GM23338 (cell line): ENCODE results near the gene PARVA. TPM values are rescaled to one million over a fixed set of nuclear protein-coding genes. Genes with fewer than 3 reads are reported as not detected.

ENCODE experiments used
- ATAC-seq: fragments of 200-7000 bp; cut with Tn5 transposase; 3 replicates; pipeline ENCODE4 v1.9.1; 2020
- DNase-seq: peaks from one replicate; pipeline ENCODE4 v3.0.0-alpha.2; 2015; ENCODE audit warnings: low spot score
- H2AFZ ChIP-seq: fragments of 200-600 bp; sonication (generic); 2 replicates; pipeline ENCODE4 v1.8.0; 2016; ENCODE audit warnings: antibody characterized with exemption, mild to moderate bottlenecking, moderate library complexity
- H3F3A ChIP-seq: fragments of 200-600 bp; sonication (generic); replicated peaks from 2 replicates; pipeline ENCODE4 v1.8.0; 2017; ENCODE audit warnings: antibody characterized with exemption, mixed run types, low read depth
- H3K27ac ChIP-seq: fragments of 200-600 bp; sonication (generic); 2 replicates; pipeline ENCODE4 v1.6.1; 2016; ENCODE audit warnings: low read depth
- H3K27me3 ChIP-seq: fragments of 200-600 bp; sonication (generic); 2 replicates; pipeline ENCODE4 v1.8.0; 2016; ENCODE audit warnings: mild to moderate bottlenecking, mixed run types, moderate library complexity; ENCODE audit not compliant: insufficient read depth
- H3K36me3 ChIP-seq: fragments of 200-600 bp; sonication (generic); 2 replicates; pipeline ENCODE4 v1.8.0; 2016; ENCODE audit warnings: mild to moderate bottlenecking; ENCODE audit not compliant: insufficient read depth
- H3K4me1 ChIP-seq: fragments of 200-600 bp; sonication (generic); 2 replicates; pipeline ENCODE4 v1.8.0; 2016; ENCODE audit warnings: mild to moderate bottlenecking, moderate library complexity; ENCODE audit not compliant: insufficient read depth
- H3K4me2 ChIP-seq: fragments of 200-600 bp; sonication (generic); 2 replicates; pipeline ENCODE4 v1.7.1; 2017; ENCODE audit warnings: mixed run types
- H3K4me3 ChIP-seq: fragments of 200-600 bp; sonication (generic); 2 replicates; pipeline ENCODE4 v1.6.1; 2016; ENCODE audit warnings: mixed run types
- H3K79me2 ChIP-seq: fragments of 200-600 bp; sonication (generic); replicated peaks from 2 replicates; pipeline ENCODE4 v1.8.0; 2017; ENCODE audit warnings: mild to moderate bottlenecking; ENCODE audit not compliant: insufficient read depth
- H3K9me2 ChIP-seq: fragments of 200-600 bp; sonication (generic); 2 replicates; pipeline ENCODE4 v1.8.0; 2017; ENCODE audit not compliant: insufficient read depth
- H4K20me1 ChIP-seq: fragments of 200-600 bp; sonication (generic); replicated peaks from 2 replicates; pipeline ENCODE4 v1.8.0; 2017; ENCODE audit warnings: mild to moderate bottlenecking; ENCODE audit not compliant: insufficient read depth
- H3K27ac Mint-ChIP-seq: 2 replicates; pipeline ENCODE4 v1.8.0; 2020; ENCODE audit warnings: inconsistent platforms, mild to moderate bottlenecking, moderate library complexity, mixed read lengths
- H3K27me3 Mint-ChIP-seq: 3 replicates; pipeline ENCODE4 v1.8.0; 2022; ENCODE audit warnings: low read depth, mild to moderate bottlenecking, moderate library complexity, mixed read lengths, inconsistent platforms; ENCODE audit not compliant: insufficient read depth, poor library complexity
- H3K36me3 Mint-ChIP-seq: 3 replicates; pipeline ENCODE4 v1.8.0; 2021; ENCODE audit warnings: low read depth, mild to moderate bottlenecking, inconsistent platforms, moderate library complexity, mixed read lengths
- H3K4me1 Mint-ChIP-seq: 3 replicates; pipeline ENCODE4 v1.8.0; 2020; ENCODE audit warnings: mild to moderate bottlenecking, inconsistent platforms, mixed read lengths
- H3K4me3 Mint-ChIP-seq: 3 replicates; pipeline ENCODE4 v1.8.0; 2021; ENCODE audit warnings: moderate library complexity, mild to moderate bottlenecking, inconsistent platforms, mixed read lengths
- H3K9me3 Mint-ChIP-seq: 3 replicates; pipeline ENCODE4 v1.8.0; 2020; ENCODE audit warnings: moderate library complexity, mild to moderate bottlenecking, inconsistent platforms, mixed read lengths
- CREB1 ChIP-seq: fragments of 250-450 bp; sonication (Bioruptor Pico); IDR thresholded peaks from 2 replicates; pipeline ENCODE4 v1.5.0; 2020; ENCODE audit warnings: low read depth, mild to moderate bottlenecking, moderate library complexity
- CTCF ChIP-seq, 2 experiments: fragments of 200-600 bp in 1 of 2; sonication (generic) in 1 of 2; conservative IDR thresholded peaks; 2 replicates each; pipeline versions ENCODE4 v1.5.1 to v1.6.1; 2016 to 2017; ENCODE audit warnings: antibody characterized with exemption in 2 of 2, low read depth in 2 of 2, mild to moderate bottlenecking in 2 of 2, moderate library complexity in 1 of 2
- ETS1 ChIP-seq: IDR thresholded peaks from 2 replicates; pipeline ENCODE4 v1.6.1; 2016; ENCODE audit warnings: antibody characterized with exemption
- EZH2 ChIP-seq: fragments of 200-600 bp; sonication (generic); IDR thresholded peaks from one replicate; pipeline ENCODE4 v1.8.0; 2017; ENCODE audit warnings: antibody characterized with exemption, mild to moderate bottlenecking, low read depth; ENCODE audit not compliant: unreplicated experiment
- EZH2phosphoT487 ChIP-seq: fragments of 200-600 bp; sonication (generic); IDR thresholded peaks from one replicate; pipeline ENCODE4 v1.8.1; 2018; ENCODE audit warnings: antibody characterized with exemption; ENCODE audit not compliant: unreplicated experiment
- JUNB ChIP-seq: IDR thresholded peaks from one replicate; pipeline ENCODE4 v1.6.1; 2016; ENCODE audit warnings: antibody characterized with exemption; ENCODE audit not compliant: unreplicated experiment
- NANOG ChIP-seq: IDR thresholded peaks from 2 replicates; pipeline ENCODE4 v1.6.1; 2016; ENCODE audit warnings: antibody characterized with exemption, borderline replicate concordance
- POLR2AphosphoS5 ChIP-seq: IDR thresholded peaks from 2 replicates; pipeline ENCODE4 v1.6.1; 2016; ENCODE audit warnings: antibody characterized with exemption, low read depth
- REST ChIP-seq: IDR thresholded peaks from one replicate; pipeline ENCODE4 v1.6.1; 2018; ENCODE audit warnings: antibody characterized with exemption; ENCODE audit not compliant: unreplicated experiment
- STAT1 ChIP-seq: IDR thresholded peaks from one replicate; pipeline ENCODE4 v1.6.1; 2016; ENCODE audit warnings: antibody characterized with exemption; ENCODE audit not compliant: unreplicated experiment
- ZNF114 ChIP-seq: fragments of 250-450 bp; sonication (Bioruptor Pico); IDR thresholded peaks from 2 replicates; pipeline ENCODE4 v1.5.0; 2020; ENCODE audit warnings: mild to moderate bottlenecking, moderate library complexity
- ZNF331 ChIP-seq: fragments of 250-450 bp; sonication (Bioruptor Pico); IDR thresholded peaks from 2 replicates; pipeline ENCODE4 v1.5.0; 2020; ENCODE audit warnings: low read depth, mild to moderate bottlenecking, moderate library complexity
- ZNF462 ChIP-seq: fragments of 250-450 bp; sonication (Bioruptor Pico); IDR thresholded peaks from 2 replicates; pipeline ENCODE4 v1.5.0; 2020; ENCODE audit warnings: mild to moderate bottlenecking, moderate library complexity
- polyA plus RNA-seq: library from polyadenylated mRNA; unstranded; fragments of >200 nt; fragmentation: Nextera tagmentation; extraction: Ambion mirVana; gene quantifications from 2 replicates; pipeline ENCODE4 v1.2.1, GENCODE V29; 2016
- total RNA-seq: library from RNA; depleted of rRNA; stranded (reverse); fragments of >200 nt; shearing (Covaris generic); gene quantifications from 2 replicates; pipeline ENCODE4 v1.2.3, GENCODE V29; 2014

The PARVA gene
- total and polyA plus RNA-seq, 2 experiments from 2014 or later = 5.8 to 6.9 TPM

GRCh38 chr11:12507391-12507790 is 130.0 kb downstream of the PARVA start:
- Histone ChIP-seq H2AFZ (no peak overlapping the region), H3K4me1 (peaks cover 14% of the 10 kb centered on the region; the same call in 1 of the 2 replicates), H3F3A (no peaks in the 10 kb centered on the region), H3K79me2 (no peaks in the 10 kb centered on the region), H3K9me2 (no peaks in the 10 kb centered on the region), H3K27me3 (no peaks in the 10 kb centered on the region), H3K36me3 (no peaks in the 10 kb centered on the region), H4K20me1 (no peaks in the 10 kb centered on the region), H3K4me3 (no peak overlapping the region), H3K4me2 (no peak overlapping the region), H3K27ac (no peak overlapping the region)
- Mint-ChIP-seq H3K4me3 (no peak overlapping the region), H3K27me3 (peaks cover 3% of the 10 kb centered on the region), H3K4me1 (peaks cover 17% of the 10 kb centered on the region), H3K27ac (no peak overlapping the region), H3K9me3 (no peaks in the 10 kb centered on the region), H3K36me3 (no peaks in the 10 kb centered on the region)
- no peak for DNase-seq
- TF ChIP-seq EZH2 = no peak
- no peak for TF ChIP-seq EZH2phosphoT487
- no peak for TF ChIP-seq ZNF331
- no peak for TF ChIP-seq REST
- no peak for TF ChIP-seq CTCF (conservative IDR thresholded peaks at IDR 0.05; ENCODE audit: low read depth in 2 of 2)
- TF ChIP-seq STAT1 = no peak
- TF ChIP-seq ETS1 = no peak
- TF ChIP-seq NANOG = no peak
- TF ChIP-seq ZNF462 = no peak
- TF ChIP-seq CREB1 (CRISPR knock-in tag) = no peak
- TF ChIP-seq ZNF114 = no peak
- TF ChIP-seq JUNB = no peak
- no peak for TF ChIP-seq POLR2AphosphoS5
- no peak for ATAC-seq
